ENCODE measurements around the gene ROBO3. TPM values are rescaled to one million over a fixed set of nuclear protein-coding genes. Genes with fewer than 3 reads are reported as not detected.

The ROBO3 gene
- total and polyA plus RNA-seq, 2 experiments from 2014 or later, result 2.6 to 10.3 TPM

- Histone ChIP-seq H3K27ac (no peak overlapping the region), H3K9me3 (ENCODE audit: low read depth) (no peaks in the 10 kb centered on the region), H3K4me3 (no peak overlapping the region), H3K4me1 (ENCODE audit: low read depth) (peaks cover 5% of the 10 kb centered on the region), H3K27me3 (peaks cover 100% of the 10 kb centered on the region), H3K36me3 (no peaks in the 10 kb centered on the region)
- no peak for TF ChIP-seq CTCF (IDR thresholded peaks at IDR 0.05; ENCODE audit: low read depth, low read length)
- DNase-seq (ENCODE audit: low read depth in 1 of 2, low spot score in 1 of 2), result no peak
Measured at GRCh38 chr11:124870430-124870829, 5.2 kb downstream of the ROBO3 start.

- no peak for DNase-seq (ENCODE audit: low read depth in 1 of 2, low spot score in 1 of 2)
Measured at GRCh38 chr11:124872280-124872679, 7.0 kb downstream of the ROBO3 start.

GRCh38 chr11:124872741-124873140 is 7.5 kb downstream of the ROBO3 start:
- Histone ChIP-seq H3K4me1 (ENCODE audit: low read depth) (no peaks in the 10 kb centered on the region), H3K9me3 (ENCODE audit: low read depth) (no peaks in the 10 kb centered on the region), H3K27ac (no peak overlapping the region), H3K4me3 (no peak overlapping the region), H3K27me3 (peaks cover 83% of the 10 kb centered on the region), H3K36me3 (no peaks in the 10 kb centered on the region)
- no peak for TF ChIP-seq CTCF (IDR thresholded peaks at IDR 0.05; ENCODE audit: low read depth, low read length)
- DNase-seq (ENCODE audit: low read depth in 1 of 2, low spot score in 1 of 2), result no peak

More at GRCh38 chr11:124872280-124872679, 7.0 kb downstream of the ROBO3 start:
- TF ChIP-seq CTCF (IDR thresholded peaks at IDR 0.05; ENCODE audit: low read depth, low read length), result no peak
- Histone ChIP-seq H3K4me1 (ENCODE audit: low read depth) (no peaks in the 10 kb centered on the region), H3K9me3 (ENCODE audit: low read depth) (no peaks in the 10 kb centered on the region), H3K27ac (no peak overlapping the region), H3K36me3 (no peaks in the 10 kb centered on the region), H3K4me3 (no peak overlapping the region), H3K27me3 (peaks cover 87% of the 10 kb centered on the region)

- no peak overlapping the region for H3K27ac ChIP-seq
- peaks cover 70% of the 10 kb centered on the region for H3K27me3 ChIP-seq
- no peaks in the 10 kb centered on the region for H3K36me3 ChIP-seq
- no peak overlapping the region for H3K4me3 ChIP-seq
- H3K9me3 ChIP-seq (ENCODE audit: low read depth), result no peaks in the 10 kb centered on the region
- H3K4me1 ChIP-seq (ENCODE audit: low read depth), result no peaks in the 10 kb centered on the region
- no peak for TF ChIP-seq CTCF (IDR thresholded peaks at IDR 0.05; ENCODE audit: low read depth, low read length)
- no peak for DNase-seq (ENCODE audit: low read depth in 1 of 2, low spot score in 1 of 2)
Measured at GRCh38 chr11:124873951-124874350, 8.7 kb downstream of the ROBO3 start.

- H3K27me3 ChIP-seq, result peaks cover 63% of the 10 kb centered on the region
- H3K9me3 ChIP-seq (ENCODE audit: low read depth), result no peaks in the 10 kb centered on the region
- H3K36me3 ChIP-seq, result no peaks in the 10 kb centered on the region
- no peak overlapping the region for H3K4me3 ChIP-seq
- no peak for TF ChIP-seq CTCF (IDR thresholded peaks at IDR 0.05; ENCODE audit: low read depth, low read length)
- no peaks in the 10 kb centered on the region for H3K4me1 ChIP-seq (ENCODE audit: low read depth)
- DNase-seq (ENCODE audit: low read depth in 1 of 2, low spot score in 1 of 2), result no peak
- no peak overlapping the region for H3K27ac ChIP-seq
Measured at GRCh38 chr11:124874571-124875255, 9.5 kb downstream of the ROBO3 start.
